Panc1 (cell line): ENCODE data around the gene CSTF3. TPM values are rescaled to one million over a fixed set of nuclear protein-coding genes. Genes with fewer than 3 reads are reported as not detected.

ENCODE experiments used
- ATAC-seq: fragments of 200-7000 bp; cut with Tn5 transposase; 2 replicates; pipeline ENCODE4 v1.9.1; 2020; ENCODE audit warnings: mild to moderate bottlenecking, moderate library complexity
- BruUV-seq: library from RNA; stranded (reverse); fragments of 400-500 nt; replicated peaks from 2 replicates; lab custom pipeline; 2021; lab: Mats Ljungman, UMichigan
- CTCF ChIA-PET: fragments of 300-600 bp; sonication (Branson Sonifier 250); formaldehyde crosslinking; loops from one replicate; lab custom pipeline; 2022; ENCODE audit warnings: antibody characterized with exemption; lab: Charles Lee
- POLR2A ChIA-PET: fragments of 300-600 bp; sonication (Branson Sonifier 250); formaldehyde crosslinking; loops from one replicate; lab custom pipeline; 2022; ENCODE audit warnings: antibody characterized with exemption; lab: Charles Lee
- DNase-seq: peaks from one replicate; pipeline ENCODE4 v3.0.0-alpha.2; 2010; ENCODE audit warnings: low read depth, low spot score
- H3K27ac ChIP-seq: 2 replicates; pipeline ENCODE4 v1.5.1; 2011; ENCODE audit warnings: mild to moderate bottlenecking, low read length, inconsistent platforms
- H3K27me3 ChIP-seq: fragments of 200-500 bp; sonication (Bioruptor generic); 2 replicates; pipeline ENCODE4 v1.6.0; 2014; ENCODE audit warnings: low read length, inconsistent platforms; ENCODE audit not compliant: control insufficient read depth, insufficient read depth
- H3K36me3 ChIP-seq: fragments of 200-500 bp; sonication (Bioruptor generic); 2 replicates; pipeline ENCODE4 v1.5.1; 2014; ENCODE audit warnings: inconsistent platforms, mild to moderate bottlenecking, low read length, moderate library complexity; ENCODE audit not compliant: control insufficient read depth, insufficient read depth
- H3K4me1 ChIP-seq: 2 replicates; pipeline ENCODE4 v1.5.1; 2011; ENCODE audit warnings: inconsistent platforms, mild to moderate bottlenecking, low read length, moderate library complexity; ENCODE audit not compliant: control insufficient read depth, insufficient read depth
- H3K4me3 ChIP-seq, 2 experiments: 2 replicates each; pipeline ENCODE4 v1.5.1; 2011 to 2012; ENCODE audit warnings: low read depth in 2 of 2, low read length in 2 of 2, mild to moderate bottlenecking in 2 of 2, inconsistent platforms in 1 of 2, moderate library complexity in 1 of 2
- H3K9me3 ChIP-seq: fragments of 200-500 bp; sonication (Bioruptor generic); 2 replicates; pipeline ENCODE4 v1.5.1; 2014; ENCODE audit warnings: low read depth, mild to moderate bottlenecking, inconsistent platforms, low read length, moderate library complexity; ENCODE audit not compliant: control insufficient read depth, insufficient read depth
- CTCF ChIP-seq: fragments of 450-650 bp; IDR thresholded peaks from 2 replicates; pipeline ENCODE4 v1.5.1; 2017; ENCODE audit warnings: mild to moderate bottlenecking
- POLR2AphosphoS5 ChIP-seq: IDR thresholded peaks from 2 replicates; pipeline ENCODE4 v1.6.1; 2012; ENCODE audit warnings: mild to moderate bottlenecking, low read depth, low read length, moderate library complexity
- REST ChIP-seq, 2 experiments: IDR thresholded peaks; 2 replicates each; pipeline ENCODE4 v1.6.1; 2011 to 2012; ENCODE audit warnings: low read depth in 2 of 2, control low read depth in 1 of 2, low read length in 1 of 2, mild to moderate bottlenecking in 1 of 2, moderate library complexity in 1 of 2; ENCODE audit not compliant: insufficient read depth in 1 of 2
- SIN3A ChIP-seq: IDR thresholded peaks from 2 replicates; pipeline ENCODE4 v1.6.1; 2012; ENCODE audit warnings: low read depth, mild to moderate bottlenecking, low read length, moderate library complexity, borderline replicate concordance; ENCODE audit not compliant: insufficient read depth
- TCF7L2 ChIP-seq: IDR thresholded peaks from 2 replicates; pipeline ENCODE4 v1.6.1; 2011; ENCODE audit warnings: mild to moderate bottlenecking, low read depth, low read length, inconsistent platforms
- in situ Hi-C: cut with HindIII; loops from 2 replicates; pipeline ENCODE4 v1.10.0; 2016; ENCODE audit warnings: low sequenced_read_pairs, low pct_unique_long_range_greater_than_20kb
- intact Hi-C: fragments of 100-400 bp; cut with micrococcal nuclease; formaldehyde crosslinking; loops from one replicate; pipeline ENCODE4 v1.10.0; 2022; ENCODE audit not compliant: unreplicated experiment
- total RNA-seq: library from RNA; stranded (reverse); gene quantifications from one replicate; pipeline ENCODE4 v1.2.1, GENCODE V29; 2021; ENCODE audit not compliant: unreplicated experiment

The CSTF3 gene
- total RNA-seq, 1 experiment from 2014 or later, result 29.8 TPM

- Histone ChIP-seq H3K4me3 (no peak overlapping the region), H3K4me1 (no peaks in the 10 kb centered on the region), H3K27me3 (no peaks in the 10 kb centered on the region), H3K36me3 (peaks cover 4% of the 10 kb centered on the region), H3K9me3 (no peaks in the 10 kb centered on the region), H3K27ac (no peak overlapping the region)
- BruUV-seq, result no TSS peak
- in situ Hi-C loops, result no loop called here
- ChIA-PET POLR2A (no interaction called here), CTCF (no interaction called here)
- TF ChIP-seq POLR2AphosphoS5, result no peak
- TF ChIP-seq SIN3A, result no peak
- no peak for TF ChIP-seq CTCF
- no peak for TF ChIP-seq TCF7L2
- no peak for TF ChIP-seq REST (IDR thresholded peaks at IDR 0.05; ENCODE audit: insufficient read depth in 1 of 2, low read depth in 2 of 2, low read length in 1 of 2)
- DNase-seq, result no peak
- no peak for ATAC-seq
- intact Hi-C loops, result no loop called here
Measured at GRCh38 chr11:33072465-33072864, 88.8 kb downstream of the CSTF3 start.

- Histone ChIP-seq H3K27ac (no peak overlapping the region), H3K27me3 (no peaks in the 10 kb centered on the region), H3K4me3 (no peak overlapping the region), H3K4me1 (no peaks in the 10 kb centered on the region), H3K9me3 (no peaks in the 10 kb centered on the region), H3K36me3 (peaks cover 2% of the 10 kb centered on the region; the same call in 1 of the 2 replicates)
- in situ Hi-C loops (no loop called here), intact Hi-C loops (loop anchor here (5.0 to 10.0 kb wide), 2 partner anchors 106 to 264 kb away; no protein-coding TSS in a partner anchor)
- no peak for ATAC-seq
- ChIA-PET POLR2A (interaction anchor here (0.6 kb wide), 2 partner anchors 10 to 221 kb away, joined by 3 read pairs; no protein-coding TSS in a partner anchor), CTCF (no interaction called here)
- DNase-seq, result no peak
- BruUV-seq, result no TSS peak
- TF ChIP-seq POLR2AphosphoS5, result no peak
- no peak for TF ChIP-seq CTCF
- no peak for TF ChIP-seq TCF7L2
- no peak for TF ChIP-seq REST (IDR thresholded peaks at IDR 0.05; ENCODE audit: insufficient read depth in 1 of 2, low read depth in 2 of 2, low read length in 1 of 2)
- no peak for TF ChIP-seq SIN3A
Measured at GRCh38 chr11:33068611-33069340, 92.5 kb downstream of the CSTF3 start.
